ENCODE measurements around the gene ST3GAL6.

Gene ST3GAL6

DNA sequence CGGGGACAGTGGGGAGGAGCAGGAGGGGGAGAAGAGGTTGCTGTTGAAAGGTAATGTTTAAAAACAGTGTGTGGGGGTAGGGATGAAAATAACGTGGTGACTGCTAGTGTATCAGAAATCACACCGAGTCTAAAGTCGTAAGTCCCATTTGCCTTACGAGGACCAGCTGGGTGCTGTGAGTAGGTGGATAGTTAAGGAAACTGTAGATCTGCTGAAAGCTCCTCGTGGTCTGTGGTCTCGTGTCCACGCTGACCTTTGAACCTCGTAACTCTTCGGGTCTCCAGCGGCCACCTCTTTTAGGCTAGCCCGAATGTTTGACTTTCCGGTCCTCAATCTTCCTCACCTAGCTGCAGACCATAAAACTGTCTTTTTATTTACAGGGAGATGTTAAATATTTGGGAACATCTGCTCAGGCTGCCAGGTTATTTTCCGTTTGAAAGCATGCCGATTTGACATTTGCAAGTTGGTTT is 29.3 kb upstream of the ST3GAL6 start:
- H3K79me2 ChIP-seq (ENCODE audit: insufficient read depth, low read depth): peaks cover 72% of the 10 kb centered on the region
- peak overlapping the region; percentile 88 for H3K4me3 ChIP-seq (IDR thresholded peaks at IDR 0.05; ENCODE audit: insufficient read depth, low read depth, low read length)
- no peaks in the 10 kb centered on the region for H3K36me3 ChIP-seq (ENCODE audit: insufficient read depth)
- peaks cover 68% of the 10 kb centered on the region for H3K4me1 ChIP-seq (ENCODE audit: low read depth, poor library complexity, severe bottlenecking)
- peak overlapping the region; percentile 74 for H2AFZ ChIP-seq (ENCODE audit: low read depth)
- no peak for TF ChIP-seq CTCF (conservative IDR thresholded peaks at IDR 0.05; ENCODE audit: low read depth, low read length)
- no peaks in the 10 kb centered on the region for H3K27me3 ChIP-seq (ENCODE audit: insufficient read depth, low read depth)
- H3K4me2 ChIP-seq: peak overlapping the region; percentile 69
- H4K20me1 ChIP-seq (ENCODE audit: insufficient read depth): no peaks in the 10 kb centered on the region
- peak overlapping the region; percentile 89 for H3K27ac ChIP-seq
- H3K9ac ChIP-seq: peak overlapping the region; percentile 89

- H3K4me3 ChIP-seq (IDR thresholded peaks at IDR 0.05; ENCODE audit: insufficient read depth, low read depth, low read length): peak overlapping the region; percentile 3
- H4K20me1 ChIP-seq (ENCODE audit: insufficient read depth): no peaks in the 10 kb centered on the region
- H2AFZ ChIP-seq (ENCODE audit: low read depth): peak overlapping the region; percentile 74; the same call in 1 of the 2 replicates
- peaks cover 72% of the 10 kb centered on the region for H3K4me1 ChIP-seq (ENCODE audit: low read depth, poor library complexity, severe bottlenecking)
- H3K27ac ChIP-seq: peak overlapping the region; percentile 89
- peak overlapping the region; percentile 89 for H3K9ac ChIP-seq
- peak overlapping the region; percentile 69 for H3K4me2 ChIP-seq
- H3K79me2 ChIP-seq (ENCODE audit: insufficient read depth, low read depth): peaks cover 77% of the 10 kb centered on the region
- no peaks in the 10 kb centered on the region for H3K27me3 ChIP-seq (ENCODE audit: insufficient read depth, low read depth)
- TF ChIP-seq CTCF (conservative IDR thresholded peaks at IDR 0.05; ENCODE audit: low read depth, low read length): no peak
- no peaks in the 10 kb centered on the region for H3K36me3 ChIP-seq (ENCODE audit: insufficient read depth)
These were observed 28.8 kb upstream of the ST3GAL6 start for GRCh38 chr3:98734306-98734705.

- peak overlapping the region; percentile 89; the same call in 1 of the 2 replicates for H3K27ac ChIP-seq
- H3K4me3 ChIP-seq (IDR thresholded peaks at IDR 0.05; ENCODE audit: insufficient read depth, low read depth, low read length): no peak overlapping the region
- H3K4me1 ChIP-seq (ENCODE audit: low read depth, poor library complexity, severe bottlenecking): peaks cover 75% of the 10 kb centered on the region
- H2AFZ ChIP-seq (ENCODE audit: low read depth): no peak overlapping the region
- H3K27me3 ChIP-seq (ENCODE audit: insufficient read depth, low read depth): no peaks in the 10 kb centered on the region
- TF ChIP-seq CTCF (conservative IDR thresholded peaks at IDR 0.05; ENCODE audit: low read depth, low read length): no peak
- H3K9ac ChIP-seq: peak overlapping the region; percentile 89; the same call in 1 of the 2 replicates
- no peaks in the 10 kb centered on the region for H3K36me3 ChIP-seq (ENCODE audit: insufficient read depth)
- peaks cover 81% of the 10 kb centered on the region for H3K79me2 ChIP-seq (ENCODE audit: insufficient read depth, low read depth)
- H4K20me1 ChIP-seq (ENCODE audit: insufficient read depth): no peaks in the 10 kb centered on the region
- H3K4me2 ChIP-seq: peak overlapping the region; percentile 69
These were observed 28.4 kb upstream of the ST3GAL6 start for GRCh38 chr3:98734735-98735134.

DNA sequence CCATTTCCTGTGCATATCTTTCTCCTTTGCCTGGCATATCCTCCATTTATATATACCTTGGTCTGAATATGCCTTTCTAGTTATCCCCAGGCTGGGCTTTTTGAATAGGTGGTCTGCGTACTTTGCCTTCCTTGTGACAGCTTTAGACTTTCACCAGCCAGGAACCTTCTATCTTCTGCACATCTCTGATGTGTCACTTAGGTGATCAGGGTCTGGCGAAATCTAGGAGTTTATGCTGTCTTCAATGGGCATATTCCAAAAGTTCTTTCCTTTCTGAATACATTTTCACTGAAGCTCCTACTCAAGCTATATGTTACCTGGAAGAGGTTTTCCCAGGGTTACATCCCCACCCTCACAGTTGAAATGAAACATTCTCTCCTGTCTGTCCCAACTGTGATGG is 27.8 kb upstream of the ST3GAL6 start:
- H3K4me3 ChIP-seq (IDR thresholded peaks at IDR 0.05; ENCODE audit: insufficient read depth, low read depth, low read length): no peak overlapping the region

More for the DNA sequence above, 27.8 kb upstream of the ST3GAL6 start:
- H2AFZ ChIP-seq (ENCODE audit: low read depth): no peak overlapping the region
- no peak for TF ChIP-seq CTCF (conservative IDR thresholded peaks at IDR 0.05; ENCODE audit: low read depth, low read length)
- no peak overlapping the region for H3K9ac ChIP-seq
- H3K4me2 ChIP-seq: peak overlapping the region; percentile 69
- peaks cover 87% of the 10 kb centered on the region for H3K79me2 ChIP-seq (ENCODE audit: insufficient read depth, low read depth)
- H3K4me1 ChIP-seq (ENCODE audit: low read depth, poor library complexity, severe bottlenecking): peaks cover 75% of the 10 kb centered on the region
- H3K27me3 ChIP-seq (ENCODE audit: insufficient read depth, low read depth): no peaks in the 10 kb centered on the region
- H3K36me3 ChIP-seq (ENCODE audit: insufficient read depth): no peaks in the 10 kb centered on the region
- H4K20me1 ChIP-seq (ENCODE audit: insufficient read depth): no peaks in the 10 kb centered on the region
- no peak overlapping the region for H3K27ac ChIP-seq
